KOPT-K1 (cell line): ENCODE measurements around the gene KLHL24.
"Not testable (repeated sequence)": the region's sequence is repeated elsewhere in the genome, so short reads cannot be mapped to it uniquely, and the experiment has no call there.

ENCODE experiments used
- H3K27ac ChIP-seq: fragments of 200-600 bp; sonication (generic); 2 replicates; pipeline ENCODE4 v1.5.1; 2016; ENCODE audit warnings: antibody characterized with exemption, mild to moderate bottlenecking, low read depth, low read length; ENCODE audit not compliant: poor library complexity, severe bottlenecking
- H3K36me3 ChIP-seq: fragments of 200-600 bp; sonication (generic); 2 replicates; pipeline ENCODE4 v1.5.1; 2017; ENCODE audit warnings: antibody characterized with exemption, mild to moderate bottlenecking, low read length, moderate library complexity; ENCODE audit not compliant: insufficient read depth
- H3K9me3 ChIP-seq: fragments of 200-600 bp; sonication (generic); 2 replicates; pipeline ENCODE4 v1.5.1; 2017; ENCODE audit warnings: antibody characterized with exemption, low read length, mild to moderate bottlenecking; ENCODE audit not compliant: insufficient read depth, poor library complexity, severe bottlenecking

The KLHL24 gene

DNA sequence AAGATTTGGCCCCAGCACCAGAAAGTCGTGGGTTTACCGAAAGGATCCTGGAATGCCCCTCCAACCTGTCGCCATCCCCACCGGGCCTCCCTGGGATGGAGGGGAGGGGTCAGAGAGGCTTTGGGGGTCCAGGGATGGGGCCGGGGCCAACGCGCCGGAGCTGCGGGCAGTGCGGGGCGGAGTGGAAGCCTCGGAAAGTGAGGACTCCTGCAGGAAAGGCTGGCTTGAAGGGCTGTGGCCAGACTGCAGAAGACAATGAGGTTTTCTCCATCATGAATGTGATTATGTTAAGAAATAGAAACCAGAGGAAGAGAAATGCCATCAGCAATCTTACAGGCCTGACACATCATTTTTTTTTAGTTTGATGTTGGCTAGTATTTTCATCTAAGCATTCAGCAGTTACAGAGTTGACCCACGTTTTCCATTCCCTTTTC is 62.9 kb downstream of the KLHL24 start:
- Histone ChIP-seq H3K9me3 (no peaks in the 10 kb centered on the region), H3K27ac (peak overlapping the region; percentile 89), H3K36me3 (peaks cover 21% of the 10 kb centered on the region)

DNA sequence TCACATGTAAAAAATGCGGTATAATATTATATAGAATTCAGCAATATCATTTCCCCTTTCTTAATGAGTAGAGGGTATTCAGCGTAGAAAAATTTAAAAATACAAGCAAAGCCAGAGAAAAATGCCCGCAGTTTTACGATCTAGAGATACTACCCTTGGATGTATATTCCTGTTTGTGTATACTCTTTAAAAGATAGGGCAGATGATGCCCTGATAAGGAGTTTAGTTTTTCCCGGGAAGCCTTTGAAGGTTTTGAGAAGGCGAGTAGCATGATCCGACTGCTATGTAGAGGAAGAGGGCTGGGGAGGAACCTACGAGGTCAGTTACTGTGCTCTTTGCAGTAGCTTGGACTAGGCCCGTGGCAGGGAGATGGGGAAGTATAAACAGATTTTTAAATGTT is 63.3 kb downstream of the KLHL24 start:
- H3K27ac ChIP-seq = peak overlapping the region; percentile 89
- no peaks in the 10 kb centered on the region for H3K9me3 ChIP-seq
- peaks cover 21% of the 10 kb centered on the region for H3K36me3 ChIP-seq

DNA sequence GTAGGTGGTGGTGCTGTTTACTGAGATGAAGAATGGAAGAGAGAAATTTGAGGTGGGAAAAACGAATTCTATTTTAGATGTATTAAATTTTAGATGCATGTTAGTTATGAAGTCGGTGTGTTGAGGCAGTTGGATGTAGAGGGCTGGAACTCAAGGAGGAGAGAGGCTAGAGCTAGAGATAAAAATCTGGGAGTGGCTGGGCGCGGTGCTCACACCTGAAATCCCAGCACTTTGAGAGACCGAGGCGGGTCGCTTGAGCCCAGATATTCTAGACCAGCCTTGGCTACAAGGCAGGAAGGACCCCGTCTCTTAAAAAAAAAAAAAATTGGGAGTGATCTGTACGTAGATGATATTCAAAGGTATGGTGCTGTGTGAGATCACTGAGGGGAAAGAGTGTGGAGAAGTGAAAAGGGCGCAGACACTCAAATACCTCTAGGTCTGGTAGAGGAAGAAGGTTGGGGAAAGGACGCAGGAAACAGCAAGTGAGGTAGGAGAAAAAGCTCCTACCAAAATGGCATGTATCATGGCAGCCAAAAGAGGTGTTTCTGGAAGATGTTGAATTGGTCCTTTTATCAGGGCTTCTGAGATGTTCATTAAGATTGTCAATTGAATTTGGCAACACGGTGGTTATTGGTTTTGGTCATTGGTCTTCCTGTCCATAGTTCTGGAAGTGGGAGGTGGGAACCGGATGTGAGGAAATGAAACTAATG is 64.0 kb downstream of the KLHL24 start:
- H3K9me3 ChIP-seq = no peaks in the 10 kb centered on the region
- H3K36me3 ChIP-seq = peaks cover 21% of the 10 kb centered on the region
- peak overlapping the region; percentile 89 for H3K27ac ChIP-seq

DNA sequence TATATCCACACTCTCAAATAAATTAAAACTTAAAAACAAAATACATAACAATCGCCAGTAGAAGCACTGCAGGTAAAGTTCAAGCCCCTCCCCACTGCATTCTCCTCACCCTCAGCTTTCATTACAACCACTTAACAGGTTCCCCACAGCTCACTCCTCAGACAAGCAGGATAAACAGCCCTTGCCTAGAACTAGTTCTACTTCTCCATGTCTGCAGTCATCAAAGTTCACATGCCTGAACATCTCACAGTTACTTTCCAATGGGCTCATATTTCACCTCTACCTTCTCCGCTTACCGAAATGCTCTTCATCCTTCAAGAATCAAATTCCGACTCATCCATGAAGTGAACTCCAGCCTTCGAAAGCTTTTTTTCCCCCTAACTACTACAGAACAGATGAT is 66.3 kb downstream of the KLHL24 start:
- Histone ChIP-seq H3K36me3 (peaks cover 26% of the 10 kb centered on the region), H3K27ac (no peak overlapping the region), H3K9me3 (no peaks in the 10 kb centered on the region)

DNA sequence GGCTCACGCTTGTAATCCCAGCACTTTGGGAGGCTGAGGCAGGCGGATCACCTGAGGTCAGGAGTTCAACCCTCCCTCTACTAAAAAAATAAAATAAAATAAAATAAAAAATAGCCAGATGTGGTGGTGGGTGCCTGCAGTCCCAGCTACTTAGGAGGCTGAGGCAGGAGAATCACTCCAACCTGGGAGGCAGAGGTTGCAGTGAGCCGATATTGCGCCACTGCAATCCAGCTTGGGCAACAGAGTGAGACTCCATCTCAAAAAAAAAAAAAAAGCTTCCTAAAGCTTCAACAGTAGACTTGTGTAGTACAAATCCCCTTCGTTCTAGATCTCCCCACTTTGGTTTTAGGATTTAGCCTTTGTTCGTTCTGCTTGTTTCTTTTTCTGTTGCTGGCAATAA is 68.5 kb downstream of the KLHL24 start:
- H3K9me3 ChIP-seq, H3K27ac ChIP-seq: not testable (repeated sequence)
- H3K36me3 ChIP-seq = peaks cover 30% of the 10 kb centered on the region

DNA sequence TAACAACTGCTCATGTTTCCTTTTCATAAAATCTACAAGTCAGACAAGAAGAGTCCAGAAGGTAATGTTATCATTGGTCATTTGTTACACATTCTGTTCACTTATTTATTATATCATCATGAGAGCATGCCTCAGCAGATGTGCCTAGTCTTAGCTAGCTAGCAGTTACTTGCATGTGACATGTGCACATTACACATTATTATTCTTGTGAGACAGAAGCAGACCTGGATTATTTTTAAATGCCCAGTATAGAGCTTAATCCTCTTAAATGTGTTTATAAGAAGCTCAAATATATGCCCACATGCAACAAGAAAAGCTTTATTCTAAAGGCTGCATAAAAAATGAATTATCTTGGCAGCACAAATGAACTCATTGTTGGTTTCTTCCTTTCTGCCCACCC is 74.8 kb downstream of the KLHL24 start:
- peaks cover 23% of the 10 kb centered on the region for H3K36me3 ChIP-seq
- no peak overlapping the region for H3K27ac ChIP-seq
- no peaks in the 10 kb centered on the region for H3K9me3 ChIP-seq

DNA sequence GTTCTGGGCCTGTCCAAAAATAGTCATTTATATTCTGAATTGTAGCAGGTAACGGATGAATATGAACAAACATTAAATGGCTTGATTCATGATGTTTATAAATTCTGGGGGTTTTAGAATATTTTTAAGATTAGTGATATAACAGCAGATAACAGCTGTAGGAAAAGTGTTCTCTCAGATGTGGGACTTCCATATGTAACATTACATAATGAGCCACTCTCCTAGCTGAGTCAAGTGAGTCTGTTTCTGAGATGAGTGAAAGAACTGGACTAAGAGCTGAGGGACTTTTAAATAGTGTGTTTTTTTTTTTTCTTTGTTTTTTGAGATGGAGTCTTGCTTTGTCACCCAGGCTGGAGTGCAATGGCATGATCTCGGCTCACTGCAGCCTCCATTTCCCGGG is 76.1 kb downstream of the KLHL24 start:
- Histone ChIP-seq H3K36me3 (peaks cover 34% of the 10 kb centered on the region), H3K27ac (no peak overlapping the region), H3K9me3 (no peaks in the 10 kb centered on the region)

DNA sequence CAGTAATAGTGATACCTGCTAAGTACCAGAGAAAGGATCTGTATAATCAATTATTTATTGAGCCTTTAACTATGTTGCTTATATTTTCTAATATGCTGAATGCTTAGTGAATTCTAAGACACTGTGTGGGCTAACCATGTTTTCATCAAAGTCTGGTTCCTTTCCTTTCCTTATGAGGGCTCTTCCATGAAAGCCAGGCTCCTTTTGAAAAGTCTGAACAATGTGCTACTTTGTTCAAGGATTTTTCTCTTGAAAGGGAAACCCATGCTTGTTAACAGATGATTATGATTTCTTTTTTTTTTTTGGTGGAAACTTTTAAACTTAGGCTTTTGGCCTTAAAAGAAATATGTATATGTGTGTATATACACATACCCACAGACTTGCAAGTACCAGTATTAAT is 79.2 kb downstream of the KLHL24 start:
- Histone ChIP-seq H3K9me3 (no peaks in the 10 kb centered on the region), H3K36me3 (peaks cover 60% of the 10 kb centered on the region), H3K27ac (no peak overlapping the region)

DNA sequence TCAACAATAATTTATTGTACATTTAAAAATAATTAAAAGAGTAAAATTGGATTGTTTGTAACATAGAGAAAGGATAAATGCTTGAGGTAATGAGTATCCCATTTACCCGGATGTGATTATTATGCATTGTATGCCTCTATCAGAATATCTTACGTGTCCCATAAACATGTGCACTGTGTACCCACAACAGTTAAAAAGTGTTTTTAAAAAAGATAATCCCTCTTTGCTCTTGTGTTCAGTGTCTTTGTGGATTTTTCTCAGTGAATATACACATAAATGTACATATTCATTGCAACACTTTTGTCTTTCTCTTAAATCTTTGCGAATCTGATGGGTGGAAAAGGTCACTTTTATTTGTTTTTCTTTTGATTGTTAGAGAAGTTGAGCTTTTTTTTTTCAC is 82.6 kb downstream of the KLHL24 start:
- H3K36me3 ChIP-seq = peaks cover 83% of the 10 kb centered on the region
- no peak overlapping the region for H3K27ac ChIP-seq

DNA sequence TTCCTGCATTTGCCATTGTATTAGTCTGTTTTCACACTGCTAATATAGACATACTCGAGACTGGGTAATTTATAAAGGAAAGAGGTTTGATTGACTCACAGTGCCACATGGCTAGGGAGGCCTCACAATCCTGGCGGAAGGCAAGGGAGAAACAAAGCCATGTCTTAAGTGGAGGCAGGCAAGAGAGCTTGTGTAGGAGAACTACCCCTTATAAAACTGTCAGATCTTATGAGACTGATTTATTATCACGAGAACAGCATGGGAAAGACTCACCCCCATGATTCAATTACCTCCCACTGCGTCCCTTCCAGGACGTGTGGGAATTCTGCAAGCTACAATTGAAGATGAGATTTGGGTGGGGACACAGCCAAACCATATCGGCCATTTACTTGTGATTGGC is 90.0 kb downstream of the KLHL24 start:
- Histone ChIP-seq H3K27ac (no peak overlapping the region), H3K36me3 (peaks cover 100% of the 10 kb centered on the region), H3K9me3 (no peaks in the 10 kb centered on the region)

More for the DNA sequence above, 82.6 kb downstream of the KLHL24 start:
- H3K9me3 ChIP-seq = no peaks in the 10 kb centered on the region

DNA sequence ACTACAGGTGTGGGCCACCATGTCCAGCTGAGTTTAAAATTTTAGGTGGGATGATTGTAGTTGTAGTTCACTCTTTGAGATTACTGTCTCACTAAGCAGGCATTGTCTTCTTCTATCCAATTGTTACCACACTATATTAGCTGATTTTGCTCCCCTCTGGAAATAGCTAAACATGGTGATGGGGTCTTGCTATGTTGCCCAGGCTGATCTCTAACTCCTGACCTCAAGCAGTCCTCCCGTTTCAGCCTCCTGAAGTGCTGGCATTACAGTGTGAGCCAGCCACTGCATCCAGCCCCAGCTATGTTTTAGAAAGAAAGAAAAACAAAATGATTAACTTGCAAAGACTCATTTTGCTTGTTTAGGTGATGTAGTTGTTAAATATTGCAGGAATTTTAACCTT is 92.8 kb downstream of the KLHL24 start:
- no peaks in the 10 kb centered on the region for H3K9me3 ChIP-seq
- no peak overlapping the region for H3K27ac ChIP-seq
- H3K36me3 ChIP-seq = peaks cover 98% of the 10 kb centered on the region

DNA sequence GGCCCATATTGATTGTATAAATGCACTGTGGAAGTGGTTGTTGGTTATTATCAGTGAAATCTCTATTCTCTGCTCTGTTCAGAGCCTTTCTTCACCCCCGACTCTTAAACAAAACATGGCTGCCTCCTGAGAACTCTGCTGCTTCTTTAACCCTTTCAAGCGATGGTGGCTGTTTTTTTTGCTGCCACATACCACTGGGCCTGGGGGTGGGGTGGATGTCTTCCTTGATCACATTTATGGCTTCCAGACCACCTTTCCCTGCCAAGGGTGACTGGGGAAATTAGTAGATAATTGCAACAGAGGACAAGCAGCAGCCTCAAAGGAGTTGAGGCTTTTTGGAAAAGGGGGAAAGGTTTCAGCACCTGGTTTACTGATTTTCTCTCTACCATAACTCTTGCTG is 94.9 kb downstream of the KLHL24 start:
- no peaks in the 10 kb centered on the region for H3K9me3 ChIP-seq
- H3K27ac ChIP-seq = no peak overlapping the region
- peaks cover 98% of the 10 kb centered on the region for H3K36me3 ChIP-seq

DNA sequence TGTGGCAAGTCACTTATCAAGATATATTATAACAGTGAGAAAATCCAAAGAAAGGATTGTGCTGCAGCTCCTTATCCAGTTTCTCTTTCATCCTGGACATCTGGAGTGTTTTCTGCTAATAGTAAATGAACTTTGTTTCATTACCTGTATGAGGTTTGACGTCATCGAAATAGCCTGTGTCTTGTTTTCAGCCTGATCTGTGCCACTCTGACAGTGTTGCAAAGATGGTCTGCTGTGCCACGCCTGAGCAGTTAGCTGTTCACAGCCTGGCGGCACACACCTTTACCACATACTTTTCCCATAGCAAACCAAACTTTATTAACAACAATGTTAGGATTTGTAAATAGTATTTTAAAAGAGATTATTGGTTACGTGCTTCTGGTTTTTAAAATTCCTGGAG is 96.2 kb downstream of the KLHL24 start:
- Histone ChIP-seq H3K27ac (no peak overlapping the region), H3K36me3 (peaks cover 98% of the 10 kb centered on the region), H3K9me3 (no peaks in the 10 kb centered on the region)

DNA sequence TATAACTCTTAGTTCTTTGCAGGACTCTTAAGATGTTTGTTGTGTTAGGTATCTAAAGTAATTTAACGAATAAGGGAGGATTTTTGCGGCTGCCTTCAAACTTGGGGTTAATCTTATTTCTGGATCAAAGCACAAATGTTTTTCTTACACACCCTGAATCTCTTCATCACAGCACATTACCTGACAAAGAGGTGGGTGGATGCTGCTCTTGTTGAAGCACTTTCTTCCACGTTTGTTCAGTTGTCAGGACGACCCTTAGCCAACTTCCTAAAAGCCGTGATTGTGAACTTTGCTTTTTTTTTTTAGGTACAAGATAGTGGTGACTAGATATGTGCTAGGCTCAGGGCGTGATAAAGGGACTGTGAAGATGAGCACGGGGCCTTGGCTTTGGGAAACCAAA is 98.1 kb downstream of the KLHL24 start:
- no peak overlapping the region for H3K27ac ChIP-seq
- H3K36me3 ChIP-seq = peaks cover 94% of the 10 kb centered on the region
- H3K9me3 ChIP-seq = no peaks in the 10 kb centered on the region
